ENCODE results near the gene RAPGEF3.

The RAPGEF3 gene

GRCh38 chr12:47717443-47718193 lies 41.1 kb downstream of the RAPGEF3 start:
- DNase-seq, result peak; percentile 89

DNA sequence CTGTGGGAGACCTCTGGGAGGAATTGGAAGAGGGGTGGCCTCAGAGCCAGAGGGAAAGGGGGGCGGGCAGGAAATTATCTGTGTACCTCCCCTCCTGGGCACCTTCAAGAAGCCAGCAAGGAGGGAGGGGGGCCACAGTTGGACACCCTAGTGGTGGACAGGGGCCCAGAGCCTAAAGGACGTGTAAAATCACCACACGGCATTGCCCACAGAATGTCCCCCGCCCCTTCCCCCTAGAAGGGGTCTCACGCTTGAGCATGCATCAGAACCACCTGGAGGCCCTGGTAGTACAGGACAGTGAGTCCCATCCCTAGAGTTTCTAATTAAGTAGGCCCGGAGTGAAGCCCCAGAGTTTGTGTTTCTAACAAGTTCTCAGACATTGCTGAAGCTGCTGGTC lies 41.6 kb downstream of the RAPGEF3 start:
- no peak for DNase-seq

- no peak for DNase-seq
These were observed 42.7 kb downstream of the RAPGEF3 start for GRCh38 chr12:47715877-47716548.

DNA sequence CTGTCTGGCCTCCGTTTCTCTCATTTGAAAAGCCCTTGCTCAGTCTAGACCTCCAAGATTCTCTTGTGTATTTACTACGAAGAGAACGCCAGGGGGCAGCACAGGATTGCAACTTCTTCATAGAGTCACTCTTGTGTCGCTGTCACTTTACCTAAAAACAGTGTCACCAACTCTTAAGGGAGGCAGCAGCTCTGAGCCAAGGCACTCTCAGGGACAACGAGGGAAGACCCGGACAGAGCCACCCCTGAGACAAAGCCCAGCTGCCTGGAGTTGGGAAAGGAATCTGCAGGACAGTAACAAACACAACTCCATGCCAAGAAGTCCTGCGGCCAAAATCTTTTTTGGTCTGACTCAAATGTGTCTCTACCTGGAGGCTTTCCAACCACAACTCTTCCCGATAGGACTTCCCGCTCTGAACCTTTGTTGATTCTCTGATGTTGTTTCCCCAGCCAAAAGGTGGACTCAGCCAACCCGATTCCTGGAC lies 43.2 kb downstream of the RAPGEF3 start:
- DNase-seq, result peak; percentile 94

GRCh38 chr12:47714826-47715386 lies 43.8 kb downstream of the RAPGEF3 start:
- no peak for DNase-seq

GRCh38 chr12:47712171-47712570 lies 46.5 kb downstream of the RAPGEF3 start:
- no peak for DNase-seq

- DNase-seq, result no peak
These were observed 47.2 kb downstream of the RAPGEF3 start for GRCh38 chr12:47711448-47711847.

- DNase-seq, result no peak
These were observed 48.4 kb downstream of the RAPGEF3 start for GRCh38 chr12:47710278-47710677.

GRCh38 chr12:47709671-47710070 lies 49.0 kb downstream of the RAPGEF3 start:
- DNase-seq, result no peak

DNA sequence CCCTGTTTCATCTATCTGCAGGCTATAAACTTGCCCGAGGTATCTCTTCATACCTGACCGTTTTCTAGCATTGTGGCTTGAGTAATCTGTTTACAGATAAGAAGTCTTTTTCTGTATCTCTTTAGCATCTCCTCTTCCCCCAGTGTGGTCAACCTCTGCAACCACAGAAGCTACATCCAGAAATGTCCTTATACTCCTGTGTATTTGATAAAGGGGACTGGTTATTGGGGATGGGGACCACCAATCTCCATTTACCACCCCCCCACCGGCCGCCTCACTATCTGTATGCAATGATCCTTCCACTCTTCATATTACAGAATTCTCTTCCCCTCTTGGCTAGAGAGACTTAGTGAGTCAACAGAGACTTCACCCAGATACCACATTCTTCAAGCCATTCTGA lies 49.4 kb downstream of the RAPGEF3 start:
- DNase-seq, result no peak

- DNase-seq, result no peak
These were observed 50.7 kb downstream of the RAPGEF3 start for GRCh38 chr12:47707905-47708543.

DNA sequence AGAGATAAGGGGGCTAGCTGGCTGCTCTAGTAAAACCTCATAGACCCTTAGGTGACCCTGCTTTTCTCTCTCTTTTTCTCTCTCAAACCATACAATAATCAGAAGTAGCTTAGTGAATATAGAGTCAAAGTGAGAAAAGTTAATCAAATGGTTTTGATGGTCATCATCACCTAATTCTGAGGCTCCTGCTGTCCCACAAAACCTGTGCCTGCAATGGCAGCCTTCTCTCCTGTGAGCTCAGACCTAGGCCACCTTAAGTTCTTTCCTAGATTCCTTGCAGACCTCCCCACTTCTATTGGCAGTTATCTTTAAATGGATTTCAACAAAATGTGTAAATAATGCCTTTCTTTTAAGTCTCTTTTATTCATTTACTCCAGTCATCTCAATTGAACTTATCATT lies 51.3 kb downstream of the RAPGEF3 start:
- DNase-seq, result no peak

GRCh38 chr12:47705566-47706425 lies 52.9 kb downstream of the RAPGEF3 start, which contains the start of gene RPAP3:
Gene RPAP3 (minus strand): TSS chr12:47706030. CDS start chr12:47702840, 3,190 bp downstream.
- peak; percentile 97 for DNase-seq

GRCh38 chr12:47705229-47705565 lies 53.5 kb downstream of the RAPGEF3 start:
- DNase-seq, result no peak

DNA sequence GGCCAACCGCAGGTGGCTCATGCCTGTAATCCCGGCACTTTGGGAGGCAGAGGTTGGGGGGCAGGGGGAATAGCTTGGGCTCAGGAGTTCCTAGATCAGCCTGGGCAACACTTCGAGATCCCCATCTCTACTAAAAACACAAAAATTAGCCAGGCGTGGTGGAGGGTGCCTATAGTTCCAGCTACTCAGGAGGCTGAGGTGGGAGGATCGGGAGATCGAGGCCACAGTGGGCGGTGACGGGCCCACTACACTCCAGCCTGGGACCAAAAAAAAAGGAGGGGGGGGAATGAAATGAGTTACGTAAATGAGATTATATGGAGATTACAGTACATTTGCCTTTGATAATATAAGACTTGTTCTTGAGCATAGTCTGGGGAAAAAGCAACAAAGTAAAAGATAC lies 54.0 kb downstream of the RAPGEF3 start:
- DNase-seq, result no peak

DNA sequence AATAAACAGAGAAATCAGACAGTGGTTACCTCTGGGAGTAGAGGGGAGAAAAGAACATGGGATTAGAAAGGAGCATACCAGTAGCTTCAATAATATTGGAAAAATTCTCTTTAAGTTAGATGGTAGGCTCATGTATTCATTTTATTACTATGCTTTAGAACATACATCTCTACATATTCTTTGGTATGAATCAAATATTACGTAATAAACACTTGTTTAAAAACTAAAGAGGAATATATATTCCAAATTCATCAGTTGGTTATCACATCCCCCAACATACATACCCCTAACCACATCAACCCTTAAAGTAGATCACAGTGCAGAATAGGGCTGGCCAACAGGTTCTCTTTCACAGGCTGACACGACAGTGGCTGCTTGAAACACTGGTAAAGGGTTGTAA lies 58.4 kb downstream of the RAPGEF3 start:
- no peak for DNase-seq

DNA sequence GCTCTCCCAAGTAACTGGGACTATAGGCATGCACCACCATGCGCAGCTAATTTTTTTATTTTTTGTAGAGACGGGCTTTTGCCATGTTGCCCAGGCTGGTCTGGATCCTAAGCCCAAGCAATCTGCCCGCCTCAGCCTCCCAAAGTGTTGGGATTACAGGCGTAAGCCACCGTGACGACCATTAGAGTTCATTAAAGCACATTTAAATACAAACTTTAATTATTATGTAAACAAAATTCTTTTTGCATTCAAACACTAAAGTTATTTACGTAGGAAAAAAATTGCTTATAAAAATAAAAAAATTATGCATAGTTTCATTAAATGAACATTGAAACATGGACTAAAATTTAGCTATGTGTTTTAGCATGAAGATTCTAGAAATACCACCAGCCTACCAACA lies 60.0 kb downstream of the RAPGEF3 start:
- DNase-seq, result no peak

- no peak for DNase-seq
These were observed 60.6 kb downstream of the RAPGEF3 start for GRCh38 chr12:47698055-47698454.

- DNase-seq, result no peak
These were observed 69.5 kb downstream of the RAPGEF3 start for GRCh38 chr12:47689215-47689614.

GRCh38 chr12:47687636-47688035 lies 71.0 kb downstream of the RAPGEF3 start:
- DNase-seq, result no peak

GRCh38 chr12:47686645-47687240 lies 71.9 kb downstream of the RAPGEF3 start:
- DNase-seq, result peak; percentile 49
